BLaER1 (cell line): ENCODE results near the gene PCDH8.
A peak's percentile ranks its signal among the peaks of the same experiment; 100 is the strongest.

Experiments
- H3K27ac ChIP-seq: shearing (Covaris generic); formaldehyde crosslinking; 2 replicates; pipeline ENCODE4 v1.8.1; 2022
- H3K27me3 ChIP-seq: shearing (Covaris generic); formaldehyde crosslinking; 2 replicates; pipeline ENCODE4 v1.8.1; 2022
- H3K36me3 ChIP-seq: shearing (Covaris generic); formaldehyde crosslinking; 2 replicates; pipeline ENCODE4 v1.8.1; 2022
- H3K4me1 ChIP-seq: shearing (Covaris generic); formaldehyde crosslinking; 2 replicates; pipeline ENCODE4 v1.8.1; 2022
- H3K4me2 ChIP-seq: shearing (Covaris generic); formaldehyde crosslinking; 2 replicates; pipeline ENCODE4 v1.8.1; 2022
- H3K4me3 ChIP-seq: shearing (Covaris generic); formaldehyde crosslinking; 2 replicates; pipeline ENCODE4 v1.8.1; 2022
- H3K9ac ChIP-seq: shearing (Covaris generic); formaldehyde crosslinking; 2 replicates; pipeline ENCODE4 v1.8.1; 2022
- H3K9me3 ChIP-seq: shearing (Covaris generic); formaldehyde crosslinking; 2 replicates; pipeline ENCODE4 v1.8.1; 2022
- H4K20me1 ChIP-seq: shearing (Covaris generic); formaldehyde crosslinking; 2 replicates; pipeline ENCODE4 v1.8.1; 2022
- Cebpa-rat ChIP-seq: shearing (Covaris generic); IDR thresholded peaks from 2 replicates; pipeline ENCODE4 v1.8.1; 2022

Gene PCDH8

GRCh38 chr13:52845334-52845761 is 3.1 kb downstream of the PCDH8 start:
- H3K27ac ChIP-seq = no peak overlapping the region
- H3K27me3 ChIP-seq = no peaks in the 10 kb centered on the region
- no peak overlapping the region for H3K4me2 ChIP-seq
- no peak overlapping the region for H3K9ac ChIP-seq
- H3K9me3 ChIP-seq = peaks cover 43% of the 10 kb centered on the region
- H3K4me1 ChIP-seq = no peaks in the 10 kb centered on the region
- no peak overlapping the region for H3K4me3 ChIP-seq
- H4K20me1 ChIP-seq = no peaks in the 10 kb centered on the region
- H3K36me3 ChIP-seq = no peaks in the 10 kb centered on the region
- no peak for TF ChIP-seq Cebpa-rat

GRCh38 chr13:52844836-52845235 is 3.6 kb downstream of the PCDH8 start:
- Histone ChIP-seq H4K20me1 (no peaks in the 10 kb centered on the region), H3K4me1 (no peaks in the 10 kb centered on the region), H3K4me3 (no peak overlapping the region), H3K27me3 (no peaks in the 10 kb centered on the region), H3K36me3 (no peaks in the 10 kb centered on the region), H3K27ac (no peak overlapping the region), H3K9me3 (peaks cover 40% of the 10 kb centered on the region), H3K4me2 (no peak overlapping the region), H3K9ac (no peak overlapping the region)
- TF ChIP-seq Cebpa-rat = no peak

DNA sequence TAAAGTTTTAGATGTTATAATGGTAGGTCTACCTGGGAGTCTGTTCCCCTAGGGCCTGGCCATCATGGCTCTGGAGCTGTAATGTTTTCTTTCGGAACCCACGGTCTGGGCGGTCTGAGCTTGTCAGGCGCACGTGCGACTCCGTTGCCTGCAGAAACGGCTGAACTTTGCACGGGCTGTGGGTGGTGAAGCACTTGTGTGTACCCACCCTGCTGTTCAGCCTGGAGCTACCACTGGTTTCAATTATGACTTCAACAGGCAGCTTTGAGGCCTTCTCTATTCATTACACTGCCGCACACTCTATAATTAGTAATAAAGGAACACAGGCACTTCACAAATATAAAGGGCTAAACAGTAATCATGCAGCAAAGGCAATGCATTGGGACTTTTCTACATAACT is 6.0 kb downstream of the PCDH8 start:
- no peak for TF ChIP-seq Cebpa-rat
- no peak overlapping the region for H3K4me3 ChIP-seq
- H3K9ac ChIP-seq = no peak overlapping the region
- no peak overlapping the region for H3K4me2 ChIP-seq
- H3K27me3 ChIP-seq = no peaks in the 10 kb centered on the region
- H3K4me1 ChIP-seq = no peaks in the 10 kb centered on the region
- no peaks in the 10 kb centered on the region for H4K20me1 ChIP-seq
- H3K27ac ChIP-seq = no peak overlapping the region
- peaks cover 23% of the 10 kb centered on the region for H3K9me3 ChIP-seq
- H3K36me3 ChIP-seq = no peaks in the 10 kb centered on the region

DNA sequence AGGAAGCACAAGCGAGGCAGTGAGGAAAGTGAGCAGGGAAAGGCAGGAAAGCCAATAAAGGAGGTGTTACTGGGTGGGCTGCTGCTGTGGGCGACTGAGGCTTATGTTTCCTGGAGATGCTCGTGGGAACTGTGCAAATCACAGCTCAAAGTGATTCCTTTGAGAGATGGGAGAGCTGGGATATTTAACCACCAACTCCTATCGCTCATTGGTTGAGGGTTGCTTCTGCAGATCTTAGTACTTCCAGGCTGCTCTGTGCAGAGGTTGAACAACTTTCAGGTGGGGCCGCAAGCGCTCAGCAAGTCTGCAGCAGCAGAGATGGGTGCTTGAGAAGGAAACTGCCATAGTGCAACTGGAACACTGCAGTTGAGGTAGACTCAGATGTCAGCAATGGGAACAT is 8.4 kb downstream of the PCDH8 start:
- no peak overlapping the region for H3K4me2 ChIP-seq
- H3K27me3 ChIP-seq = no peaks in the 10 kb centered on the region
- H4K20me1 ChIP-seq = no peaks in the 10 kb centered on the region
- no peak for TF ChIP-seq Cebpa-rat
- H3K27ac ChIP-seq = no peak overlapping the region
- no peaks in the 10 kb centered on the region for H3K36me3 ChIP-seq
- peaks cover 14% of the 10 kb centered on the region for H3K4me1 ChIP-seq
- H3K9ac ChIP-seq = no peak overlapping the region
- no peak overlapping the region for H3K4me3 ChIP-seq
- H3K9me3 ChIP-seq = no peaks in the 10 kb centered on the region

DNA sequence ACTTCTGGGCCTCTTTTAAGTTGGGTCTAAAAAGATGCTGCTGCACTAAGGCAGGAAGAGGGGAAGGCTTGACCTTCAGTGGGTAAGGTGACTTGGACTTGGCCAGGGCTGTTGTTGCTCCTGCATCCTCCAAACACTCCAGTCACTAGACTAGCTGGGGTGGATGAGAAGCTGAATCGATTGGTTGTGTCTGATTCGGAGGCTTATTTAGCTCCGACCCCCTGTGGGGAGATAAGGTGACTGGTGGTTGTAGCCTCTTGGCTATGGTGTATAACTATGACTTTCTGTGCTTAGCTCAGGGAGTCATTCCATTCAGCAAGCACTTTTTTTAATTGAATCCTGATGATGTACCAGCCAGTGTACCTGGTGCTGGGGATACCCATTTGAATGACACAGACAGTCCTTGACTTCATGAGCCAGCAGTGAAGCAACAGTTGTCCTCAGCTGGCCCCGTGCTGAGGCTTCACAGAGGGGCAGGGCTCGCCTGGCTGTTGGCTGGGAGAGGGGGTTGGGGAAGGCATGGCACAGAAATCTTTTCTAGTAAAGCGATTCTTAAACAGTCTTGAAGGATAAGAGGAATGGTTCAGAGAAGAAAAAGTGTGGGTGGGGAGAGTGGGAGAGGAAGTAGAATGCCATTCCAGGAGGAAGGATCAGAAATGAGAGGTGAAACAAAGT is 9.9 kb downstream of the PCDH8 start:
- Histone ChIP-seq H3K27ac (no peak overlapping the region), H3K4me1 (peaks cover 18% of the 10 kb centered on the region), H3K27me3 (no peaks in the 10 kb centered on the region), H3K9ac (no peak overlapping the region), H3K36me3 (no peaks in the 10 kb centered on the region), H3K9me3 (no peaks in the 10 kb centered on the region), H3K4me3 (no peak overlapping the region), H3K4me2 (no peak overlapping the region), H4K20me1 (no peaks in the 10 kb centered on the region)
- TF ChIP-seq Cebpa-rat = no peak

DNA sequence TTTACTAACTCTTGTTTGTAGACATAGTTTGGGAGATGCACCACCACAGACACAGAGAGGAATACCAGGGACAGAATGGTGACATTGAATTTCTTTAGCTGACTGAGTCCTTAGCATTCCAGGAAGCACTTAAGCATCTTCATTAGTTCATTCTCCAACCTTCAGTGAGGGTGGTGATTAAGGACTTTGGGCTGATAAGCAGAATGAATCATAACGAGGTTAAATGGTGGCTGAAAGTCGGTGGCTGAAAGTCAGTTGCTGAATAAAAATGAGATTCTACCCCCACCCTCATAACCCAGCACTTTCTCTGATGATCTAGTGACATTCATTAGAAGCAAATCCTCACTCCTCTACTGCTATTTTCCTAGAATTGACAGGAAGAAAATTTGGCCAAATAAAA is 10.6 kb downstream of the PCDH8 start:
- no peak overlapping the region for H3K4me3 ChIP-seq

GRCh38 chr13:52835071-52835839 is 13.2 kb downstream of the PCDH8 start:
- H3K4me3 ChIP-seq = no peak overlapping the region
- H3K27ac ChIP-seq = no peak overlapping the region
- H3K4me1 ChIP-seq = peaks cover 24% of the 10 kb centered on the region
- peak overlapping the region; percentile 61 for H3K4me2 ChIP-seq
- H3K36me3 ChIP-seq = no peaks in the 10 kb centered on the region
- H3K27me3 ChIP-seq = no peaks in the 10 kb centered on the region
- no peaks in the 10 kb centered on the region for H4K20me1 ChIP-seq
- no peaks in the 10 kb centered on the region for H3K9me3 ChIP-seq
- no peak for TF ChIP-seq Cebpa-rat
- no peak overlapping the region for H3K9ac ChIP-seq

More for the DNA sequence above, 10.6 kb downstream of the PCDH8 start:
- Histone ChIP-seq H3K27me3 (no peaks in the 10 kb centered on the region), H3K27ac (no peak overlapping the region), H4K20me1 (no peaks in the 10 kb centered on the region), H3K4me1 (peaks cover 18% of the 10 kb centered on the region), H3K36me3 (no peaks in the 10 kb centered on the region), H3K9ac (no peak overlapping the region), H3K4me2 (no peak overlapping the region), H3K9me3 (no peaks in the 10 kb centered on the region)
- TF ChIP-seq Cebpa-rat = no peak

DNA sequence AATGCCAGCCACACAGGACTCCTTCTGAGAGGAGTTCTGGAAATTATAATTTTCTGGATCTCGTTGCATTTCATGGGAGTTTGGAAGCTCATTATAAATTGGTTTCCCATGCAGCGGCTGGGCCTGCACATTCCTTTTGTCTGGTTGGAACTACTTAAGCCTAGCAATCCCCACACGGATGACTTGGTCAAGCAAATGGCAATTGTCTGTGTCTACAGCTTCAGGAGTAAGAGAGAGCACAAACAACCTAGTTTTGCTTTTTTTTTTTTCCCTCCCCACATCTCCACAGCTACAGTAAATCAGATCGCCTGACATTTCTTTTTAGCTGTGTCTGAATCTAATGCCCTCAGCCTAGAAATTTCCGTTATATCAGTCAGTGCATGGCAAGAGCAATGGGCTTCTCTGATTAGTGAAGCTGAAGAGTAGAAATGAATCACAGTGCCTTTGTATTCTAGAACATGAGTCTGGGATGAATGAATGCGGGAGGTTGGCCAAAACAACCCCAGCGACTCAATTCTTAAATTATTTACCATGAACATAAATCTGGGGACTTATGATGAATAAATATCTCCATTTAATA is 15.1 kb downstream of the PCDH8 start:
- TF ChIP-seq Cebpa-rat = no peak
- Histone ChIP-seq H3K4me3 (no peak overlapping the region), H4K20me1 (no peaks in the 10 kb centered on the region), H3K4me1 (peaks cover 38% of the 10 kb centered on the region), H3K9ac (no peak overlapping the region), H3K36me3 (no peaks in the 10 kb centered on the region), H3K27me3 (no peaks in the 10 kb centered on the region), H3K4me2 (no peak overlapping the region), H3K27ac (no peak overlapping the region), H3K9me3 (no peaks in the 10 kb centered on the region)

GRCh38 chr13:52832313-52832712 is 16.1 kb downstream of the PCDH8 start:
- Histone ChIP-seq H3K27me3 (no peaks in the 10 kb centered on the region), H4K20me1 (no peaks in the 10 kb centered on the region), H3K4me1 (peaks cover 49% of the 10 kb centered on the region), H3K9ac (no peak overlapping the region), H3K4me3 (no peak overlapping the region), H3K4me2 (no peak overlapping the region), H3K9me3 (no peaks in the 10 kb centered on the region), H3K36me3 (no peaks in the 10 kb centered on the region), H3K27ac (no peak overlapping the region)
- TF ChIP-seq Cebpa-rat = no peak

DNA sequence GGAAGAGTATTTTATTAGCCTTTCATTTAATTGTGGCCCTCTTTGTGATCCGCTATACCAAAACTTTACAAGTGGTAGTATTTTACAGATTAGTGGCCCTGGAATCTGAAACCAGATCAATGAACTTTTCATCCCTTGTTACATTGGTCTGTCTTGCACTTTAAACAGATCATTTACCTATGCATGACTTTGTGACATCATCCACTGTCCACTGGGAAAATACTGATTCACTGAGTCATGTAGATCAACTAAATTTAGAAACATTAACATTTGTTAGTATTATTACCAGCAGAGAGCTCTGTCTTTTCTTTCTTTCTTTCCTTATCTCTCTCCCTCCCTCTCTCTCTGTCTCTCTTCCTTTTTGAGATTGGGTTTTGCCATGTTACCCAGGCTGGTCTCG is 17.5 kb downstream of the PCDH8 start:
- Histone ChIP-seq H3K9ac (no peak overlapping the region), H3K4me2 (no peak overlapping the region)

More for the DNA sequence above, 17.5 kb downstream of the PCDH8 start:
- Histone ChIP-seq H3K4me1 (peaks cover 57% of the 10 kb centered on the region), H3K27ac (no peak overlapping the region), H3K36me3 (no peaks in the 10 kb centered on the region), H3K9me3 (peaks cover 8% of the 10 kb centered on the region), H4K20me1 (no peaks in the 10 kb centered on the region), H3K4me3 (no peak overlapping the region), H3K27me3 (no peaks in the 10 kb centered on the region)
- no peak for TF ChIP-seq Cebpa-rat
